HUES6 (cell line): ENCODE results near the gene SPATS2.
"Not testable (repeated sequence)": the region's sequence is repeated elsewhere in the genome, so short reads cannot be mapped to it uniquely, and the experiment has no call there.

Source experiments
- H3K27ac ChIP-seq: 2 replicates; pipeline ENCODE4 v1.7.0; 2013; ENCODE audit warnings: low read depth, mild to moderate bottlenecking, low read length, inconsistent platforms
- H3K27me3 ChIP-seq: 2 replicates; pipeline ENCODE4 v1.6.1; 2013; ENCODE audit warnings: low read length; ENCODE audit not compliant: control insufficient read depth, insufficient read depth
- H3K36me3 ChIP-seq: 2 replicates; pipeline ENCODE4 v1.6.1; 2013; ENCODE audit warnings: low read length; ENCODE audit not compliant: control insufficient read depth, insufficient read depth
- H3K4me1 ChIP-seq: 2 replicates; pipeline ENCODE4 v1.6.1; 2013; ENCODE audit warnings: low read length; ENCODE audit not compliant: control insufficient read depth, insufficient read depth
- H3K4me3 ChIP-seq: 2 replicates; pipeline ENCODE4 v1.5.1; 2013; ENCODE audit warnings: low read depth, low read length
- H3K9ac ChIP-seq: one replicate; pipeline ENCODE4 v1.6.1; 2013; ENCODE audit warnings: mild to moderate bottlenecking, low read length
- H3K9me3 ChIP-seq: 2 replicates; pipeline ENCODE4 v1.6.1; 2013; ENCODE audit warnings: low read depth, low read length; ENCODE audit not compliant: control insufficient read depth, insufficient read depth

Gene SPATS2

DNA sequence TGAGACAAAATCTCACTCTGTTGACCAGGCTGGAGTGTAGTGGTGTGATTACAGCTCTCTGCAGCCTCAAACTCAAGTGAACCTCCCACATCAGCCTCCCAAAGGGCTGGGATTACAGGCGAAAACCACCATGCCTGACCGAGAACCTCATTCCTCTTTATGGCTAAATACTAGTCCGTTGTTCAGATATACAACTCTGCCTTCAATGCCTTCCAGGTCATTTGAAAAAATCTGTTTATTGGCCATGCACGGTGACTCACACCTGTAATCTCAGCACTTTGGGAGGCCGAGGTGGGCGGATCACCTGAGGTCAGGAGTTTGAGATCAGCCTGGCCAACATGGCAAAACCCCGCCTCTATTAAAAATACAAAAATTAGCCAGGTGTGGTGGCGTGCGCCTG is 12.9 kb downstream of the SPATS2 start:
- H3K36me3 ChIP-seq, H3K9ac ChIP-seq, H3K4me1 ChIP-seq, H3K27ac ChIP-seq, H3K27me3 ChIP-seq, H3K4me3 ChIP-seq, H3K9me3 ChIP-seq: not testable (repeated sequence)

DNA sequence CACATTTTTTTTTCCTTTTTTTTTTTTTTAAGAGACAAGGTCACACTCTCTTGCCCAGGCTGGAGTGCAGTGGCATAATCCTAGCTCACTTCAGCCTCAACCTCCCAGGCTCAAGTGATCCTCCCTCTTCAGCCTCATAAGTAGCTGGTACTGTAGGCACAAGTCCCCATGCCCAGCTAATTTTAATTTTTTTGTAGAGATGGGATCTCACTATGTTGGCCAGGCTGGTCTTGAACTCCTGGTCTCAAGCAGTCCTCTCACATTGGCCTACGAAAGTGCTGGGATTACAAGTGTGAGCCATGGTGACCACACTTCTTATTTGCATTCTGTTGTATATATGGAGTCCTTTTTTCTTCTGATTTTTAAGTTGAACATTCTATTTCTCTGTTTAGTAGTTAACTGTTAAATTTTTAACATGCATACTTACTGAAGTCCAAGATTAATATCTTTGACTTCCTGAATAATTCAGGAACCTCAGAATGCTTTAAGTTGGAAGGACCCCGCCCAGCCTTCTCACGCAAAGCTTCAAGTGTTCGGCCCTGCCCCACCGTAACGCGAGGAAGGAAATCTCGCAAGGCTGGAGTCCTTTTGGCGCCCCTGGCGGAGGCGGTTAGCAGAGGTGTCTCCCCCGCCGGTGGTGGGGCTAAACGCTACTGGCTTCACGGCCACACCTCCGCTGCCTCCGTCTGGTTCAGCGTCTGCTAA is 21.6 kb downstream of the SPATS2 start:
- Histone ChIP-seq H3K4me3 (no peak overlapping the region), H3K4me1 (0 out of 2 replicates have a peak, but pooled peaks cover 7% of the 10 kb centered on the region), H3K9me3 (no peaks in the 10 kb centered on the region), H3K27ac (no peak overlapping the region), H3K27me3 (no peaks in the 10 kb centered on the region), H3K36me3 (no peaks in the 10 kb centered on the region), H3K9ac (no peak overlapping the region)

DNA sequence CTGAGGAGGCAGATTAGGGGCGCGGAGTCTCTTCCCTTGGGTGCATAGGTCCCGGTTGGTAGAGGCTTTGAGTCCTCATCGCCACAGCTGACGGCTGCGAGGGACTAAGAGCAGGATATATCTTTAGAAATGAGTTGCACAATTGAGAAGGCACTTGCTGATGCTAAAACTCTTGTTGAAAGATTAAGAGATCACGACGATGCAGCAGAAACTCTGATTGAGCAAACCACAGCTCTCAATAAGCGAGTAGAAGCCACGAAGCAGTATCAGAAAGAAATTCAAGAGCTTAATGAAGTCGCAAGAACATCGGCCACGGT is 22.1 kb downstream of the SPATS2 start:
- H3K27ac ChIP-seq: no peak overlapping the region
- 0 out of 2 replicates have a peak, but pooled peaks cover 7% of the 10 kb centered on the region for H3K4me1 ChIP-seq
- no peaks in the 10 kb centered on the region for H3K9me3 ChIP-seq
- no peaks in the 10 kb centered on the region for H3K36me3 ChIP-seq
- H3K9ac ChIP-seq: no peak overlapping the region
- H3K27me3 ChIP-seq: no peaks in the 10 kb centered on the region
- no peak overlapping the region for H3K4me3 ChIP-seq

DNA sequence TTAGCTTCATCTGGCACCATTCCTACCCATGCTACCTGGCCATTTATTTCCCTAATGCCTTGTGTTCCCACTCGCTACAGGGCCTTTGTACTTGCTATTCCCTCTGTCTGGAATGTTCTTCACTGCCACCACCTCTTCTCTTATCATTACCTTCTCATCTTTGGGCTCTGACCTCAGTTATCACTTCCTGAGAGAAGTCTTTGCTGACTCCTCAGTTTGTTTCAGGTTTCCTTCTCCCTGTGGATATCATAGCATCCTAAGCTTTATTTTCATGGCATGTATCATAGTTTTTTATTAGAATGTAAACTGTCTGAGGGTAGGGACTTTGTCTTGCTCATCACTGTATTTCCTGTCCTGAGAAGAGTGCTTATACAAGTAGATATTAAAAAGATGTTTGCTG is 29.7 kb downstream of the SPATS2 start:
- Histone ChIP-seq H3K4me1 (peaks cover 6% of the 10 kb centered on the region), H3K27ac (no peak overlapping the region), H3K4me3 (no peak overlapping the region), H3K9me3 (no peaks in the 10 kb centered on the region), H3K27me3 (no peaks in the 10 kb centered on the region), H3K36me3 (no peaks in the 10 kb centered on the region; the same call in 1 of the 2 replicates), H3K9ac (no peak overlapping the region)

DNA sequence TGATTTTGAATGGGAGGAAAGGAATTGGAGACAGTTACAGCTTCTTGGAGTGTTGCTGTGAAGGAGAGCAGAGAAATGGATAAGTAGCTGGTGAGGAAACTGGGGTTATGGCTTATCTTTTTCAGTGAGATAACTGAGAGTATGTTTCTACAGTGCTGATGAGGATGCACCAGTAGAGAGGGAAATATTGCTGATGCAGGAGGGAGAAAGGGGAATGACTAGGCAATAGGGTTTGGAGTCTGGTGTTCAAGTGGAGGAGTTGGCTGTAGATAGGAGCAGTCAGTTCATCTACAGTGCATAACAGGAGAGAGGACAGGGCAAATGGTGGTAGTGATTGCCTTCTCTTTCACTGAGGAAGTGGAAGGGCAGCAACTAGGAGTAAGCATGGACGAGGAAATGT is 33.0 kb downstream of the SPATS2 start:
- no peaks in the 10 kb centered on the region for H3K9me3 ChIP-seq
- no peaks in the 10 kb centered on the region for H3K36me3 ChIP-seq
- H3K4me3 ChIP-seq: no peak overlapping the region
- H3K9ac ChIP-seq: no peak overlapping the region
- peaks cover 6% of the 10 kb centered on the region for H3K4me1 ChIP-seq
- H3K27ac ChIP-seq: no peak overlapping the region
- H3K27me3 ChIP-seq: no peaks in the 10 kb centered on the region

DNA sequence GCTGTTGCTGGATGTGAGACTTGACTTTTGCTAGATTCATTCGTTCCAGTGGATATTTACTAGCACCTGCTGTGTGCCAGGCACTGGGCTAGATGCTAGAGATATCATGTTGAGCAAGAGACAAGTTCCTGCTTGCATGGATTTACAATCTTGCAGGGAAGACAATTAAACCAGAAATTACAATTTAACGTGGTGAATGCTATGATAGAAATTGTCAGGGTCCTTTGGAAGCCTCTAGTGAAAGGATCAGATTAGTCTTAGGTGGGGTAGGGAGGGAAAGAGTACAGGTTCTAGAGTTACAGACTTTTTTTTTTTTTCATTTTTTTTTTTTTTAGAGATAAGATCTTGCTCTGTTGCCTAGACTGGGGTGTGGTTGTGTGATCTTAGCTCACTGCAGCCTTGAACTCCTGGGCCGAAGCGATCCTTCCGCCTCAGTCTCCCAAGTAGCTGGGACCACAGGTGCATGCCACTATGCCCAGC is 36.7 kb downstream of the SPATS2 start:
- Histone ChIP-seq H3K27me3 (no peaks in the 10 kb centered on the region), H3K9me3 (no peaks in the 10 kb centered on the region), H3K4me3 (no peak overlapping the region), H3K4me1 (no peaks in the 10 kb centered on the region), H3K27ac (no peak overlapping the region), H3K36me3 (no peaks in the 10 kb centered on the region), H3K9ac (no peak overlapping the region)

DNA sequence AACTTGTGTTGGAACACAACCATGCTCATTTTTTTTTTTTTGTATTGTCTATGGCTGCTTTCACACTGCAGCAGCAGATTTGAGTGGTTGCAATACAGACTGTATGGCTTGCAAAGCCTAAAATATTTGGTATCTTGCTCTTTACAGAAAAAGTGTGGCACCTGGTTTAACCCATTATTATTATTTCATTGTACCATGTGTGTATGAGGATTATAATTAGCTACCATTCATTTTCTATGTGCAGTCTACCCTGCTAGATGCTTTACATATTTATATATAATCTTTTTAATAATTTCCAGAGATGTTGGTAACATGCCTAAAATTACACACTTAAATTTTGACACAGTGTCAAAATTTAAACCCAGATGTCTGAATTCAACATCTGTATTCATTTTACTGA is 37.7 kb downstream of the SPATS2 start:
- Histone ChIP-seq H3K27me3 (no peaks in the 10 kb centered on the region), H3K4me3 (no peak overlapping the region), H3K9ac (no peak overlapping the region), H3K27ac (no peak overlapping the region), H3K36me3 (no peaks in the 10 kb centered on the region), H3K9me3 (no peaks in the 10 kb centered on the region), H3K4me1 (no peaks in the 10 kb centered on the region)

DNA sequence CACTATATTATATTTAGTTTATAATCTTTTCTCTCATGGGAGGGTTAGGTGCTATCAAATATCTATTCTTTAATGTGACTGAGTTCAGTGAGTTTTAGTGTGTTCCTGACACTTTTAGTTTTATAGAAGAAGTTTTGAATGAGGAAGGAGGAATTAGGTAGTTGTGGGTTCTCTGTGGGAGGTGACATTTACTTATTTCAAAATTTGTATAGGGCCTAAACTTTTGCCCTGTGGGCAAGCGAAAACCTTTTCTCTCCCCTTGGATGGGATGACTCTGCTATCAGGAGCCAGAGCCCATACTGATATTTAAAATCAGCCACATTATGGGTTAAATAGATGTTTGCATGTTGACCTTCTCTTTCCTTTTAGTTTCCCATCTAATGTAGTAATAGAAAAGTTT is 43.6 kb downstream of the SPATS2 start:
- no peak overlapping the region for H3K27ac ChIP-seq

DNA sequence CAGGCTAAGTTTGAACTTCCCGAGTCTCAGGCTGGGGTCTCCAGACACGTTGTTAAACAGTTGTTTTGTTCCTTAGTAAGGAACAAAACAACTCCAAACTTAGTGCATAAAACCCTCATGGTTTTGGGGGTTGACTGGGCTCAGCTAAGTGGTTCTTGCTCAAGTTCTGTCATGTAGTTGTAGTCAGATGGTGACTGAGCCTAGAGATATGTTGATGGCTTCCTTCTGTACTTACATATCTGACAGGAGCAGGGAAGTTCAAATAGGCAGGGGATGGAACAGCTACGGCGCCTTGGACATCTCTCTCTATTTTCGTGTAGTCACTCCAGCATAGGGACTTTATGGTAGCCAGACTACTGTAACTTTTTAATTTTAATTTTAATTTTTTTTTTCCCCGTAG is 45.7 kb downstream of the SPATS2 start:
- Histone ChIP-seq H3K27ac (no peak overlapping the region), H3K9me3 (no peaks in the 10 kb centered on the region), H3K36me3 (no peaks in the 10 kb centered on the region), H3K27me3 (no peaks in the 10 kb centered on the region), H3K4me3 (no peak overlapping the region), H3K4me1 (no peaks in the 10 kb centered on the region), H3K9ac (no peak overlapping the region)

More for the DNA sequence above, 43.6 kb downstream of the SPATS2 start:
- Histone ChIP-seq H3K36me3 (no peaks in the 10 kb centered on the region), H3K4me3 (no peak overlapping the region), H3K4me1 (no peaks in the 10 kb centered on the region), H3K9ac (no peak overlapping the region), H3K27me3 (no peaks in the 10 kb centered on the region), H3K9me3 (no peaks in the 10 kb centered on the region)

DNA sequence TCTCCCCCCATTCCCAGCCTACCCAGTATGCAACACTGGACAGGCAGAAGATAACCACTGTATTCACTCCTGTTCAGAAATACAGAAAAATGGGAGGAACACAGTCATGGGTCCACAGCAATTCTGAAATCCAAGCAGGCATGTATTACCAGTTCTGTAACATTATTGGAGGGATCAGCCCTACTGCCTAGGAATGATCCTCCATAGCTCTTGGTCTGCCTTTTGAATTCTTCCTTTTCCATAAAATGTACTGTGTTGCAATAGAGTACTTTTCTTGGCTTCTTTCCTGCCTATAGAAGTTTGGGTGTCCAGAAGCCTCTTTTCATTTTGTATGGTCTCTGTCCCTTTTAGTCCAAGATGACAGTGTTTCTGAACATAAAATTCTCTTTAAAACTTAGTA is 46.5 kb downstream of the SPATS2 start:
- H3K9me3 ChIP-seq: no peaks in the 10 kb centered on the region
- H3K9ac ChIP-seq: no peak overlapping the region
- H3K4me3 ChIP-seq: no peak overlapping the region
- H3K4me1 ChIP-seq: peaks cover 3% of the 10 kb centered on the region
- H3K36me3 ChIP-seq: no peaks in the 10 kb centered on the region
- no peak overlapping the region for H3K27ac ChIP-seq
- H3K27me3 ChIP-seq: no peaks in the 10 kb centered on the region

DNA sequence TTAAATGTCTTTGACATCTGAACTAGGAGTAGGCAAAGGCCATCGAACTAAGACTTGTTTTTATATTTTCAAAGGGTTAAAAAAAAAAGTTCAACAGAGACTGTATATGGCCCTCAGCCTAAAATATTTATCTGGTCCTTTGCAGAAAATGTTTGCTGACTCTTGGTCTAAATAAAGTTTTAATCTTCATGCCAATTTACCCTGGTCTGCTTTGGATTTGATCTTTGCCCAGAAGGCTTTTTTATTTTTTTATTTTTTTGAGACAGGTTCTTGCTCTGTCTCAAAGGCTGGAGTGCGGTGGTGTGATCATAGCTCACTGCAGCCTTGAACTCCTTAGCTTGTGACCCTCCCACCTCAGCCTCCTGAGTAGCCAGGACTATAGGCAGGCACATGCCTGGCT is 47.1 kb downstream of the SPATS2 start:
- no peaks in the 10 kb centered on the region for H3K9me3 ChIP-seq
- H3K36me3 ChIP-seq: no peaks in the 10 kb centered on the region
- H3K27ac ChIP-seq: no peak overlapping the region
- no peaks in the 10 kb centered on the region for H3K27me3 ChIP-seq
- H3K9ac ChIP-seq: no peak overlapping the region
- H3K4me3 ChIP-seq: no peak overlapping the region
- H3K4me1 ChIP-seq: peaks cover 4% of the 10 kb centered on the region
